GF-D8 (cell line): Measurements from ENCODE around the gene PSMD1.

Experiments
- DNase-seq: peaks from one replicate; lab custom pipeline; 2025; lab: John Stamatoyannopoulos, UW

Gene PSMD1

GRCh38 chr2:231204581-231204980 is 147.9 kb downstream of the PSMD1 start:
- no peak for DNase-seq

GRCh38 chr2:231207734-231208133 is 151.1 kb downstream of the PSMD1 start:
- DNase-seq, result no peak

GRCh38 chr2:231210782-231211181 is 154.1 kb downstream of the PSMD1 start:
- DNase-seq, result no peak

GRCh38 chr2:231211486-231211885 is 154.8 kb downstream of the PSMD1 start:
- no peak for DNase-seq

GRCh38 chr2:231212329-231212845 is 155.7 kb downstream of the PSMD1 start:
- DNase-seq, result no peak

GRCh38 chr2:231213931-231214642 is 157.4 kb downstream of the PSMD1 start:
- DNase-seq, result no peak

GRCh38 chr2:231218366-231218765 is 161.7 kb downstream of the PSMD1 start:
- no peak for DNase-seq

GRCh38 chr2:231219289-231219688 is 162.6 kb downstream of the PSMD1 start:
- DNase-seq, result no peak

DNA sequence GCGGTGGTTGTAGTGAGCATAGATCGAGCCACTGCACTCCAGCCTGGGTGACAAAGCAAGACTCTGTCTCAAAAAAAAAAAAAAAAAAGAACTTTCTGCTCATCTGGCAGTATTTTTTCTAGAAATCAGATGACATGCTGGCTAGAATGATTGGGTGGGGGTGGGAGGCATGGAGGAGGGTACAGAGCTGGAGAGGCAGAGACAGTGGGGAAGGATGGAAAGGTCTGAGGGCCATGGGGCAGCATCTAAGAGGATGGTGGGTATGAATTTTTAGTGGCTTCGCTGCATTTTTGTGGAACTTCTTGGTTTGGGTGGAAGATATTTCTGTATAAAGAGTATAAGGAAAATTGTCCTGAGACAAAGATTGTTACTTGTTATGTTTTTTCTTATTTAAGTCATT is 165.1 kb downstream of the PSMD1 start:
- no peak for DNase-seq
